ENCODE measurements around the gene CD79A. TPM values are rescaled to one million over a fixed set of nuclear protein-coding genes. Genes with fewer than 3 reads are reported as not detected.

Gene CD79A
- total RNA-seq, 1 experiment from 2014 or later = 0.69 TPM

GRCh38 chr19:41902594-41902993 lies 25.5 kb downstream of the CD79A start:
- RAD21 ChIA-PET (ENCODE audit: low non-redundant PET in 1 of 2, low total read pairs in 2 of 2, uncharacterized antibody in 2 of 2, unreplicated experiment in 2 of 2) = no interaction called here
- no peaks in the 10 kb centered on the region for H3K79me2 ChIP-seq (ENCODE audit: insufficient read depth, low read length)
- peaks cover 43 to 49% of the 10 kb centered on the region in 2 experiments; a peak in 3 of 4 replicates for H3K36me3 ChIP-seq (ENCODE audit: control insufficient read depth in 1 of 2, insufficient read depth in 2 of 2, low read length in 2 of 2)
- BruUV-seq (replicated peaks) = no TSS peak
- H3K9ac ChIP-seq (ENCODE audit: low read length) = no peak overlapping the region
- intact Hi-C loops (cut with micrococcal nuclease) = no loop called here
- peaks cover 0 to 6% of the 10 kb centered on the region in 2 experiments; a peak in 1 of 4 replicates for H3K4me1 ChIP-seq (ENCODE audit: control insufficient read depth in 1 of 2, insufficient read depth in 2 of 2, low read length in 2 of 2)
- H3K9me2 ChIP-seq (ENCODE audit: insufficient read depth) = no peaks in the 10 kb centered on the region
- no peak for DNase-seq (ENCODE audit: low read depth, low spot score)
- H3K4me2 ChIP-seq (ENCODE audit: low read length) = no peak overlapping the region
- H3K27me3 ChIP-seq (ENCODE audit: insufficient read depth, low read length) = no peaks in the 10 kb centered on the region
- no peaks in the 10 kb centered on the region for H4K20me1 ChIP-seq (ENCODE audit: insufficient read depth)
- H3K27ac ChIP-seq (ENCODE audit: low read depth, low read length) = no peak overlapping the region
- H3K9me3 ChIP-seq (ENCODE audit: control insufficient read depth in 1 of 2, insufficient read depth in 1 of 2, low read depth in 1 of 2, low read length in 2 of 2) = no peaks in the 10 kb centered on the region
- TF ChIP-seq ZBTB33 (IDR thresholded peaks at IDR 0.05; ENCODE audit: extremely low read depth, insufficient replicate concordance, low read length) (no peak), FOSL1 (IDR thresholded peaks at IDR 0.05; ENCODE audit: low read depth) (no peak), CEBPB (IDR thresholded peaks at IDR 0.05; ENCODE audit: low read depth) (no peak), SRF (IDR thresholded peaks at IDR 0.05; ENCODE audit: low read depth) (no peak), EGR1 (IDR thresholded peaks at IDR 0.05; ENCODE audit: low read depth) (no peak), ELF1 (IDR thresholded peaks at IDR 0.05; ENCODE audit: borderline replicate concordance, low read depth) (no peak), CBX3 (IDR thresholded peaks at IDR 0.05; ENCODE audit: low read depth) (no peak), SP1 (IDR thresholded peaks at IDR 0.05; ENCODE audit: low read depth) (no peak), MAX (IDR thresholded peaks at IDR 0.05) (no peak), EZH2 (IDR thresholded peaks at IDR 0.05) (no peak), JUND (IDR thresholded peaks at IDR 0.05) (no peak), EZH2phosphoT487 (IDR thresholded peaks at IDR 0.05; ENCODE audit: borderline replicate concordance) (no peak), POLR2A (IDR thresholded peaks at IDR 0.05; ENCODE audit: borderline replicate concordance, extremely low read depth, insufficient read depth, insufficient read length) (no peak), TCF7L2 (IDR thresholded peaks at IDR 0.05; ENCODE audit: borderline replicate concordance, extremely low read depth, insufficient read depth, insufficient read length) (no peak), RAD21 (IDR thresholded peaks at IDR 0.05; ENCODE audit: low read depth) (no peak), ZFX (IDR thresholded peaks at IDR 0.05) (no peak), YY1 (IDR thresholded peaks at IDR 0.05; ENCODE audit: extremely low read depth, insufficient replicate concordance, low read depth, low read length) (no peak), SIN3A (IDR thresholded peaks at IDR 0.05; ENCODE audit: low read depth) (no peak), CTCF (IDR thresholded peaks at IDR 0.05 in 2 of 3, conservative IDR thresholded peaks at IDR 0.05 in 1 of 3; ENCODE audit: borderline replicate concordance in 1 of 3, insufficient read depth in 1 of 3, low read depth in 2 of 3, low read length in 2 of 3) (no peak)
- CTCF ChIA-PET = no interaction called here
- H3K4me3 ChIP-seq (replicated peaks in 1 of 2; ENCODE audit: low read depth in 1 of 2, low read length in 2 of 2) = no peak overlapping the region
- ATAC-seq = no peak
- POLR2A ChIA-PET = no interaction called here
- H2AFZ ChIP-seq (ENCODE audit: low read depth, low read length, poor library complexity, severe bottlenecking) = no peak overlapping the region

Data from HCT116 (cell line).